ENCODE results near the gene CNN3.

- TF ChIP-seq CTCF (conservative IDR thresholded peaks at IDR 0.05; ENCODE audit: low read depth, low read length) (no peak), SMC3 (IDR thresholded peaks at IDR 0.05; ENCODE audit: low read depth, low read length) (no peak), POLR2A (IDR thresholded peaks at IDR 0.05; ENCODE audit: low read depth, low read length) (no peak), CEBPB (IDR thresholded peaks at IDR 0.05; ENCODE audit: low read depth, low read length) (no peak), RAD21 (IDR thresholded peaks at IDR 0.05; ENCODE audit: low read length) (no peak), MXI1 (IDR thresholded peaks at IDR 0.05; ENCODE audit: borderline replicate concordance, low read depth, low read length) (no peak), CHD1 (IDR thresholded peaks at IDR 0.05; ENCODE audit: low read depth, low read length) (no peak), MAZ (IDR thresholded peaks at IDR 0.05; ENCODE audit: borderline replicate concordance, low read depth, low read length) (no peak), FOS (IDR thresholded peaks at IDR 0.05; ENCODE audit: low read depth, low read length) (no peak)
Measured at GRCh38 chr1:94934551-94934950, 7.6 kb upstream of the CNN3 start.

Data from IMR-90 (cell line).